IMR-90 (cell line): ENCODE data around the gene ZFTA.

ENCODE experiments used
- MAZ ChIP-seq: IDR thresholded peaks from 2 replicates; pipeline ENCODE4 v1.6.1; 2012; ENCODE audit warnings: low read depth, mild to moderate bottlenecking, low read length, improper control_type of control experiment, moderate library complexity, borderline replicate concordance
- MXI1 ChIP-seq: IDR thresholded peaks from 2 replicates; pipeline ENCODE4 v1.6.1; 2012; ENCODE audit warnings: low read depth, mild to moderate bottlenecking, low read length, moderate library complexity, borderline replicate concordance
- POLR2A ChIP-seq: IDR thresholded peaks from 2 replicates; pipeline ENCODE4 v1.6.1; 2012; ENCODE audit warnings: mild to moderate bottlenecking, low read depth, low read length
- RAD21 ChIP-seq: IDR thresholded peaks from 2 replicates; pipeline ENCODE4 v1.6.1; 2012; ENCODE audit warnings: low read length, improper control_type of control experiment
- SMC3 ChIP-seq: fragments of 150-350 bp; IDR thresholded peaks from 2 replicates; pipeline ENCODE4 v1.6.1; 2016; ENCODE audit warnings: low read depth, mild to moderate bottlenecking, antibody characterized with exemption, low read length, moderate library complexity
- TF ChIP-seq, protein P1 (sequence below): conservative IDR thresholded peaks from 2 replicates; pipeline ENCODE4 v1.5.1; 2012; ENCODE audit warnings: mild to moderate bottlenecking, low read depth, low read length, improper control_type of control experiment
- TF ChIP-seq, protein P2 (sequence below): fragments of 150-350 bp; IDR thresholded peaks from 2 replicates; pipeline ENCODE4 v1.6.1; 2017; ENCODE audit warnings: mild to moderate bottlenecking, antibody characterized with exemption, low read length, low read depth

DNA sequence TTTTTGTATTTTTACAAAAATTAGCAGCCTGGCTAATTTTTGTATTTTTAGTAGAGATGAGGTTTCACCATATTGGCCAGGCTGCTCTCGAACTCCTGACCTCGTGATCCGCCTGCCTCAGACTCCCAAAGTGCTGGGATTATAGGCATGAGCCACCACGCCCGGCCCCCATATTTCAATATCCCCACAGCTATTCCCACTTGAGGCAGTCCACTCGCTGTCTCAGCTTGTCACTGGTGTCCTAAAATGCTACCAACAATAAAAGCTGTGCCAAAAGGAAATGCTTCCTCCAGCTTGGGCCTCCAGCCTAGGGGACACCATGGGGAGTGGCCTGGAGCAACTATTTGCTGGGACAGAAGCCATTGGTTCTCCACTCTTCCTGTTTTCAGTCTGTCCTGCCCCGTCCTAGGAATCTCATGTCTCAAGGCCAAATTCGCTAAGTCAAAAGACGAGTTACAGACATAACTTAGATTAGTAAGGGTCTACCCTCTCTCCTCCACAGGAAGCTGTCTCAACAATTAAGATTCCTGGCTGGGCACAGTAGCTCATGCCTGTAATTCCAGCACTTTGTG is 37.4 kb upstream of the ZFTA start:
- TF ChIP-seq, protein P1, sequence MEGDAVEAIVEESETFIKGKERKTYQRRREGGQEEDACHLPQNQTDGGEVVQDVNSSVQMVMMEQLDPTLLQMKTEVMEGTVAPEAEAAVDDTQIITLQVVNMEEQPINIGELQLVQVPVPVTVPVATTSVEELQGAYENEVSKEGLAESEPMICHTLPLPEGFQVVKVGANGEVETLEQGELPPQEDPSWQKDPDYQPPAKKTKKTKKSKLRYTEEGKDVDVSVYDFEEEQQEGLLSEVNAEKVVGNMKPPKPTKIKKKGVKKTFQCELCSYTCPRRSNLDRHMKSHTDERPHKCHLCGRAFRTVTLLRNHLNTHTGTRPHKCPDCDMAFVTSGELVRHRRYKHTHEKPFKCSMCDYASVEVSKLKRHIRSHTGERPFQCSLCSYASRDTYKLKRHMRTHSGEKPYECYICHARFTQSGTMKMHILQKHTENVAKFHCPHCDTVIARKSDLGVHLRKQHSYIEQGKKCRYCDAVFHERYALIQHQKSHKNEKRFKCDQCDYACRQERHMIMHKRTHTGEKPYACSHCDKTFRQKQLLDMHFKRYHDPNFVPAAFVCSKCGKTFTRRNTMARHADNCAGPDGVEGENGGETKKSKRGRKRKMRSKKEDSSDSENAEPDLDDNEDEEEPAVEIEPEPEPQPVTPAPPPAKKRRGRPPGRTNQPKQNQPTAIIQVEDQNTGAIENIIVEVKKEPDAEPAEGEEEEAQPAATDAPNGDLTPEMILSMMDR: no peak
- TF ChIP-seq MAZ (no peak), RAD21 (no peak), POLR2A (no peak), SMC3 (no peak), MXI1 (no peak)
- TF ChIP-seq, protein P2, sequence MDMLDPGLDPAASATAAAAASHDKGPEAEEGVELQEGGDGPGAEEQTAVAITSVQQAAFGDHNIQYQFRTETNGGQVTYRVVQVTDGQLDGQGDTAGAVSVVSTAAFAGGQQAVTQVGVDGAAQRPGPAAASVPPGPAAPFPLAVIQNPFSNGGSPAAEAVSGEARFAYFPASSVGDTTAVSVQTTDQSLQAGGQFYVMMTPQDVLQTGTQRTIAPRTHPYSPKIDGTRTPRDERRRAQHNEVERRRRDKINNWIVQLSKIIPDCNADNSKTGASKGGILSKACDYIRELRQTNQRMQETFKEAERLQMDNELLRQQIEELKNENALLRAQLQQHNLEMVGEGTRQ: no peak
